MCF 10A (cell line): ENCODE measurements around the gene PCDHGB2. TPM values are rescaled to one million over a fixed set of nuclear protein-coding genes. Genes with fewer than 3 reads are reported as not detected.
"Not testable (repeated sequence)": the region's sequence is repeated elsewhere in the genome, so short reads cannot be mapped to it uniquely, and the experiment has no call there.

Experiments
- BruUV-seq: library from RNA; stranded (reverse); fragments of 400-500 nt; replicated peaks from 2 replicates; lab custom pipeline; 2021; lab: Mats Ljungman, UMichigan
- CTCF ChIA-PET: fragments of 300-600 bp; sonication (Branson Sonifier 250); formaldehyde crosslinking; extraction: SDS; loops from one replicate; lab custom pipeline; 2021; ENCODE audit warnings: antibody characterized with exemption, inconsistent platforms; lab: Yijun Ruan, JAX
- POLR2A ChIA-PET: fragments of 300-600, 350-650 bp; sonication (Branson Sonifier 250); formaldehyde crosslinking; extraction: SDS; loops from one replicate; lab custom pipeline; 2020; ENCODE audit warnings: antibody characterized with exemption, inconsistent platforms; lab: Yijun Ruan, JAX
- DNase-seq: peaks from one replicate; pipeline ENCODE4 v3.0.0-alpha.2; 2018; ENCODE audit not compliant: unreplicated experiment
- H3K27ac Mint-ChIP-seq: one replicate; pipeline ENCODE4 v1.8.0; 2022; ENCODE audit warnings: mild to moderate bottlenecking, low read depth, mixed read lengths; ENCODE audit not compliant: unreplicated experiment
- H3K27me3 Mint-ChIP-seq: one replicate; pipeline ENCODE4 v1.8.0; 2022; ENCODE audit warnings: mixed read lengths; ENCODE audit not compliant: insufficient read depth, unreplicated experiment
- H3K36me3 Mint-ChIP-seq: one replicate; pipeline ENCODE4 v1.8.0; 2022; ENCODE audit warnings: mild to moderate bottlenecking, moderate library complexity, mixed read lengths; ENCODE audit not compliant: insufficient read depth, unreplicated experiment
- H3K4me1 Mint-ChIP-seq: one replicate; pipeline ENCODE4 v1.8.0; 2022; ENCODE audit warnings: mixed read lengths; ENCODE audit not compliant: insufficient read depth, unreplicated experiment
- H3K4me3 Mint-ChIP-seq: one replicate; pipeline ENCODE4 v1.8.0; 2022; ENCODE audit warnings: mild to moderate bottlenecking, moderate library complexity, mixed read lengths; ENCODE audit not compliant: unreplicated experiment
- H3K9me3 Mint-ChIP-seq: one replicate; pipeline ENCODE4 v1.8.0; 2022; ENCODE audit warnings: mixed read lengths; ENCODE audit not compliant: unreplicated experiment
- intact Hi-C: fragments of 100-400 bp; cut with micrococcal nuclease; formaldehyde crosslinking; loops from 2 replicates; pipeline ENCODE4 v1.14.1; 2022
- total RNA-seq: library from RNA; stranded (reverse); gene quantifications from 2 replicates; pipeline ENCODE4 v1.2.3, GENCODE V29; 2022
- TF ChIP-seq, protein P1 (sequence below): fragments of 200-600 bp; IDR thresholded peaks from one replicate; pipeline ENCODE4 v1.8.0; 2022; ENCODE audit warnings: antibody characterized with exemption, mild to moderate bottlenecking; ENCODE audit not compliant: unreplicated experiment

Gene PCDHGB2
- total RNA-seq, 1 experiment from 2014 or later: 0.61 TPM

DNA sequence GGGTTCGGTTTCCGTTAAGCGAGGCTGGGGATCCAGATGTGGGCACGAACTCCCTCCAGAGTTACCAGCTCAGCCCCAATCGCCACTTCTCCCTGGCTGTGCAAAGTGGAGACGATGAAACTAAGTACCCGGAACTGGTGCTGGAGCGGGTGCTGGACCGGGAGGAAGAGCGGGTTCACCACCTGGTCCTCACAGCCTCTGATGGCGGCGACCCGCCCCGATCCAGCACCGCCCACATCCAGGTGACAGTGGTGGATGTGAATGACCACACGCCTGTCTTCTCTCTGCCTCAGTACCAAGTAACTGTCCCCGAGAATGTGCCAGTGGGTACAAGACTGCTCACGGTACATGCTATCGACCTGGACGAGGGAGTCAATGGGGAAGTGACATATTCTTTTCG is 23.6 kb downstream of the PCDHGB2 start:
- TF ChIP-seq, protein P1, sequence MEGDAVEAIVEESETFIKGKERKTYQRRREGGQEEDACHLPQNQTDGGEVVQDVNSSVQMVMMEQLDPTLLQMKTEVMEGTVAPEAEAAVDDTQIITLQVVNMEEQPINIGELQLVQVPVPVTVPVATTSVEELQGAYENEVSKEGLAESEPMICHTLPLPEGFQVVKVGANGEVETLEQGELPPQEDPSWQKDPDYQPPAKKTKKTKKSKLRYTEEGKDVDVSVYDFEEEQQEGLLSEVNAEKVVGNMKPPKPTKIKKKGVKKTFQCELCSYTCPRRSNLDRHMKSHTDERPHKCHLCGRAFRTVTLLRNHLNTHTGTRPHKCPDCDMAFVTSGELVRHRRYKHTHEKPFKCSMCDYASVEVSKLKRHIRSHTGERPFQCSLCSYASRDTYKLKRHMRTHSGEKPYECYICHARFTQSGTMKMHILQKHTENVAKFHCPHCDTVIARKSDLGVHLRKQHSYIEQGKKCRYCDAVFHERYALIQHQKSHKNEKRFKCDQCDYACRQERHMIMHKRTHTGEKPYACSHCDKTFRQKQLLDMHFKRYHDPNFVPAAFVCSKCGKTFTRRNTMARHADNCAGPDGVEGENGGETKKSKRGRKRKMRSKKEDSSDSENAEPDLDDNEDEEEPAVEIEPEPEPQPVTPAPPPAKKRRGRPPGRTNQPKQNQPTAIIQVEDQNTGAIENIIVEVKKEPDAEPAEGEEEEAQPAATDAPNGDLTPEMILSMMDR: no peak
- POLR2A ChIA-PET: interaction anchor here (1.1 to 1.2 kb wide), 2 partner anchors 141 to 178 kb away, joined by 3 to 4 read pairs; no protein-coding TSS in a partner anchor
- peaks cover 4% of the 10 kb centered on the region for H3K36me3 Mint-ChIP-seq
- no TSS peak for BruUV-seq
- peaks cover 2% of the 10 kb centered on the region for H3K9me3 Mint-ChIP-seq
- H3K27me3 Mint-ChIP-seq: no peaks in the 10 kb centered on the region
- no peaks in the 10 kb centered on the region for H3K4me1 Mint-ChIP-seq
- DNase-seq: no peak
- intact Hi-C loops: no loop called here
- no peak overlapping the region for H3K27ac Mint-ChIP-seq
- H3K4me3 Mint-ChIP-seq: no peak overlapping the region
- CTCF ChIA-PET: interaction anchor here (0.6 to 1.9 kb wide), 18 partner anchors 9 to 234 kb away, joined by 3 to 12 read pairs (median 4); partner anchors contain the start of genes PCDHB11, PCDHGA8, PCDHGC3 and TAF7

DNA sequence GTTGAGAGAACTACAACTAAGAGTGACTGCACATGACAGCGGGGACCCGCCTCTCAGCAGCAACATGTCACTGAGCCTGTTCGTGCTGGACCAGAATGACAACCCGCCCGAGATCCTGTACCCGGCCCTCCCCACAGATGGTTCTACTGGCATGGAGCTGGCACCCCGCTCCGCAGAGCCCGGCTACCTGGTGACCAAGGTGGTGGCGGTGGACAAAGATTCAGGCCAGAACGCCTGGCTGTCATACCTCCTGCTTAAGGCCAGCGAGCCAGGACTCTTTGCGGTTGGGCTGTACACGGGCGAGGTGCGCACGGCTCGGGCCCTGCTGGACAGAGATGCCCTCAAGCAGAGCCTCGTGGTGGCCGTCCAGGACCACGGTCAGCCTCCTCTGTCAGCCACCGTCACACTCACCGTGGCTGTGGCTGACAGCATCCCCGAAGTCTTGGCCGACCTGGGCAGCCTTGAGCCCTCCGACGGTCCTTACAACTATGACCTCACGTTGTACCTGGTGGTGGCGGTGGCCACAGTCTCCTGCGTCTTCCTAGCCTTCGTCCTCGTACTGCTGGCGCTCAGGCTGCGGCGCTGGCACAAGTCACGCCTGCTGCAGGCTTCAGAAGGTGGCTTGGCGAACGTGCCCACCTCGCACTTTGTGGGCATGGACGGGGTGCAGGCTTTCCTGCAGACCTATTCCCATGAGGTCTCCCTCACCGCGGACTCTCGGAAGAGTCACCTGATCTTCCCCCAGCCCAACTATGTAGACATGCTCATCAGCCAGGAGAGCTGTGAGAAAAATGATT is 24.9 kb downstream of the PCDHGB2 start:
- intact Hi-C loops: no loop called here
- H3K4me3 Mint-ChIP-seq: no peak overlapping the region
- no peaks in the 10 kb centered on the region for H3K4me1 Mint-ChIP-seq
- ChIA-PET CTCF (interaction anchor here (1.1 kb wide), 1 partner anchor 179 kb away, joined by 4 read pairs; no protein-coding TSS in a partner anchor), POLR2A (no interaction called here)
- H3K36me3 Mint-ChIP-seq: peaks cover 4% of the 10 kb centered on the region
- TF ChIP-seq, protein P1: no peak
- DNase-seq: no peak
- no peak overlapping the region for H3K27ac Mint-ChIP-seq
- H3K27me3 Mint-ChIP-seq: no peaks in the 10 kb centered on the region
- peaks cover 14% of the 10 kb centered on the region for H3K9me3 Mint-ChIP-seq
- BruUV-seq: no TSS peak

DNA sequence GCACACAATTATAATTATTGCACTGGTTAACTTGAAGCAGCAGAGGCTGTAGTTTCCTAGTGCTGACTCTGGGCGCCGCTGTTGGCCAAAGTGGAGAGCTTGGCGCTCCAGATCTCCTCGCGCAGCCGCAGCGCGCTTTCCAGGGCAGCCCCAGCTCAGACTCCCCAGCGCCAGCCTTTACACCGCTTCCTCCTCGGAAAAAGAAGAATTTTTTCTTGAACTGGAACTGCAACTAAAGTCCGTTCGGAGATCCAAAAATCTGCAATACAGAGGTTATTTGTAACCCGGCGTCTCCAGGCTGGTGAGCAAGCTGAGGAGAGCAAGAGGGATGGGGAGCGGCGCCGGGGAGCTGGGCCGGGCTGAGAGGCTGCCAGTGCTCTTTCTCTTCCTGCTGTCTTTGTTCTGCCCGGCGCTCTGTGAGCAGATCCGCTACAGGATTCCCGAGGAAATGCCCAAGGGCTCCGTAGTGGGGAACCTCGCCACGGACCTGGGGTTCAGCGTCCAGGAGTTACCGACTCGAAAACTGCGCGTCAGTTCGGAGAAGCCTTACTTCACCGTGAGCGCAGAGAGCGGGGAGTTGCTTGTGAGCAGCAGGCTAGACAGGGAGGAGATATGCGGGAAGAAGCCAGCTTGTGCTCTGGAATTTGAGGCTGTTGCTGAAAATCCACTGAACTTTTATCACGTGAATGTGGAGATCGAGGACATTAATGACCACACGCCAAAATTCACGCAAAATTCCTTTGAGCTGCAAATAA is 27.9 kb downstream of the PCDHGB2 start, which contains the start of gene PCDHGB4:
Gene PCDHGB4 (plus strand): TSS at position 142 of the 755 bp plus-strand sequence. CDS start 187 bp downstream, at position 329.
- intact Hi-C loops, H3K4me3 Mint-ChIP-seq, H3K4me1 Mint-ChIP-seq, H3K36me3 Mint-ChIP-seq, BruUV-seq, DNase-seq, H3K27me3 Mint-ChIP-seq, POLR2A ChIA-PET, H3K27ac Mint-ChIP-seq: not testable (repeated sequence)
- CTCF ChIA-PET: interaction anchor here (1.0 to 3.3 kb wide), 3 partner anchors 25 to 137 kb away, joined by 3 to 16 read pairs (median 8); partner anchors contain the start of genes PCDHGA10 and TAF7
- H3K9me3 Mint-ChIP-seq: peaks cover 20% of the 10 kb centered on the region

DNA sequence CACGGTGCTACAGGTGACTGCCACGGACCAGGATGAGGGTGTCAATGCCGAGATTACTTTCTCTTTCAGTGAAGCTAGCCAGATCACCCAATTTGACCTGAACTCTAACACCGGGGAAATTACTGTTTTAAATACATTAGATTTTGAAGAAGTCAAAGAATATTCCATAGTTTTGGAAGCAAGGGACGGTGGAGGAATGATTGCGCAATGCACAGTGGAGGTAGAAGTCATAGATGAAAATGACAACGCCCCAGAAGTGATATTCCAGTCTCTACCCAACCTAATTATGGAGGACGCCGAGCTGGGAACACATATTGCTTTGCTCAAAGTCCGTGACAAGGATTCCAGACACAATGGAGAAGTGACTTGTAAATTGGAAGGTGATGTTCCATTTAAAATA is 28.9 kb downstream of the PCDHGB2 start:
- Mint-ChIP-seq H3K27ac (no peak overlapping the region), H3K4me3 (no peak overlapping the region), H3K36me3 (no peaks in the 10 kb centered on the region), H3K4me1 (no peaks in the 10 kb centered on the region), H3K27me3 (no peaks in the 10 kb centered on the region), H3K9me3 (peaks cover 21% of the 10 kb centered on the region)
- TF ChIP-seq, protein P1: no peak
- intact Hi-C loops: no loop called here
- BruUV-seq: no TSS peak
- POLR2A ChIA-PET: no interaction called here
- no peak for DNase-seq
- CTCF ChIA-PET: interaction anchor here (1.0 to 3.3 kb wide), 3 partner anchors 24 to 136 kb away, joined by 3 to 16 read pairs (median 8); partner anchors contain the start of genes PCDHGA10 and TAF7
